Heart left ventricle (tissue), 16 donors: Measurements from ENCODE around the gene SLCO3A1. TPM values are rescaled to one million over a fixed set of nuclear protein-coding genes. Genes with fewer than 3 reads are reported as not detected.
A peak's percentile ranks its signal among the peaks of the same experiment; 100 is the strongest.

ENCODE experiments used
- ATAC-seq, 4 donors: fragments of 200-7000 bp; cut with Tn5 transposase; one replicate each; pipeline ENCODE4 v1.9.1; 2020 to 2022; ENCODE audit warnings: moderate library complexity in 4 of 4, mild to moderate bottlenecking in 3 of 4, moderate number of reproducible peaks in 1 of 4
- DNase-seq, 5 donors: peaks; one replicate each; pipeline ENCODE4 v3.0.0-alpha.2; 2020
- H3K27ac ChIP-seq, 12 donors: fragments of 200-600 bp; sonication (generic) in 4 of 12; one replicate each; pipeline versions ENCODE4 v1.5.0 to v1.8.0; 2016 to 2022; ENCODE audit warnings: mild to moderate bottlenecking in 2 of 12
- H3K27me3 ChIP-seq, 9 donors: fragments of 200-600 bp; sonication (generic) in 2 of 9; one replicate each; pipeline versions ENCODE4 v1.5.1 to v1.8.0; 2016 to 2022; ENCODE audit warnings: mild to moderate bottlenecking in 3 of 9
- H3K36me3 ChIP-seq, 9 donors: fragments of 200-600 bp; sonication (generic) in 2 of 9; one replicate each; pipeline versions ENCODE4 v1.5.0 to v1.8.0; 2018 to 2022; ENCODE audit warnings: mild to moderate bottlenecking in 2 of 9
- H3K4me1 ChIP-seq, 12 donors: fragments of 200-600 bp; sonication (generic) in 4 of 12; one replicate each; pipeline versions ENCODE4 v1.5.0 to v1.8.0; 2016 to 2022; ENCODE audit warnings: mild to moderate bottlenecking in 3 of 12
- H3K4me3 ChIP-seq, 12 donors: fragments of 200-600 bp; sonication (generic) in 4 of 12; one replicate each; pipeline versions ENCODE4 v1.5.0 to v1.8.0; 2017 to 2022; ENCODE audit warnings: mild to moderate bottlenecking in 9 of 12, moderate library complexity in 4 of 12
- H3K9me3 ChIP-seq, 12 donors: fragments of 200-600 bp; sonication (generic) in 4 of 12; one replicate each; pipeline versions ENCODE4 v1.5.0 to v1.8.0; 2016 to 2022; ENCODE audit warnings: mild to moderate bottlenecking in 1 of 12
- CTCF ChIP-seq, 12 donors: fragments of 200-600 bp; sonication (generic) in 4 of 12; IDR thresholded peaks; one replicate each; pipeline versions ENCODE4 v1.5.0 to v1.8.0; 2018 to 2022; ENCODE audit warnings: antibody characterized with exemption in 12 of 12, mild to moderate bottlenecking in 5 of 12
- POLR2A ChIP-seq, 2 donors: fragments of 450-650 bp; IDR thresholded peaks; one replicate each; pipeline ENCODE4 v1.6.1; 2017; ENCODE audit warnings: antibody characterized with exemption in 2 of 2, mild to moderate bottlenecking in 2 of 2, moderate library complexity in 2 of 2
- WGBS, 4 donors: extraction: QIAGEN DNeasy Blood & Tissue Kit in 2 of 4; methylation state at CpG; one replicate each; pipeline versions ENCODE4 v1.1.5 to v1.1.7; 2013 to 2018; 5-methylcytosine and 5-hydroxymethylcytosine counted together
- intact Hi-C, 10 donors: fragments of 100-400 bp; cut with DNase I; formaldehyde crosslinking; loops; one replicate each; pipeline versions ENCODE4 v1.11.1 to v1.14.2; 2022
- polyA plus RNA-seq, 2 donors: library from polyadenylated mRNA; stranded (reverse); fragments of 200-250 nt; gene quantifications; one replicate each; pipeline ENCODE4 v1.2.3, GENCODE V29; 2013
- total RNA-seq, 9 donors: library from RNA; depleted of rRNA in 2 of 9; stranded (reverse); fragments of >200 nt in 2 of 9; fragmentation: NEBNext Ultra II Directional in 3 of 9; extraction: Animal tissue kit (Norgen Biotek cat#: 25700) in 3 of 9; gene quantifications; one replicate each; pipeline versions ENCODE4 v1.1.0 to v1.2.4, GENCODE V29; 2016 to 2023
- donor health status: ischemic (EF 13 %, LVEDD 7.1; RV severe dilation, severe dysfunction).
- donor health status: healthy with polysubstance abuse.
- donor health status: DM: no; HTN: yes; CAD: no.
- donor health status: DM: no; HTN: no; CAD: no.
- donor health status: ischemic (EF 25% LVEDD 6.9; RV normal size, moderate dysfunction).
- donor health status: ischemic (EF 25% LVEDD 5.7; RV mildly dilated, moderate dysfunction).
- donor health status: healthy.
- donor health status: DM: yes; HTN: yes; CAD: no.
- donor health status: ischemic (EF 35%, LVEDD 5.7; RV mildly dilated, moderate dysfunction).
- donor health status: nonischemic (EF 11% LVEDD 7.7; RV severe dilation, severe dysfunction).
- donor health status: DM: yes; HTN: yes; CAD: no.
- donor health status: PGD.
- donor health status: ischemic (EF 29% LVEDD 5.4; RV normal size, mild dysfunction).
- donor health status: nonischemic (EF 23%, LVEDD 6.1; RV moderate dilation, normal function).

The SLCO3A1 gene
- total and polyA plus RNA-seq, 11 donors = 26.3 to 64.2 (median 50.2) TPM

GRCh38 chr15:91876187-91876586, 22.7 kb downstream of the SLCO3A1 start:
- ATAC-seq = peak in 3 of 4 donors; percentile 25 to 44 (median 40)
- intact Hi-C loops = loop anchor here in 1 of 10 donors (5.0 kb wide), 1 partner anchor 41 kb away; no protein-coding TSS in a partner anchor
- TF ChIP-seq CTCF (IDR thresholded peaks at IDR 0.05) (no peak), POLR2A (IDR thresholded peaks at IDR 0.05) (no peak)
- Histone ChIP-seq H3K36me3 (peaks cover 0 to 7% (median 0%) of the 10 kb centered on the region in 9 donors), H3K4me3 (no peak overlapping the region), H3K9me3 (no peaks in the 10 kb centered on the region), H3K27ac (peak overlapping the region in 1 of 12 donors; percentile 17), H3K27me3 (no peaks in the 10 kb centered on the region), H3K4me1 (peaks cover 0 to 43% (median 17%) of the 10 kb centered on the region in 12 donors)
- no peak for DNase-seq
- 70 to 86% (median 80%) methylated on average over 5 of the region's 5 CpGs for WGBS, 4 donors

GRCh38 chr15:91878319-91878870, 24.9 kb downstream of the SLCO3A1 start:
- 75 to 84% (median 80%) methylated on average over 7 to 10 of the region's 10 CpGs for WGBS, 4 donors
- H3K9me3 ChIP-seq = no peaks in the 10 kb centered on the region
- no peak for TF ChIP-seq CTCF (IDR thresholded peaks at IDR 0.05)
- TF ChIP-seq POLR2A (IDR thresholded peaks at IDR 0.05) = no peak
- ATAC-seq (no peak), DNase-seq (no peak)
- H3K36me3 ChIP-seq = peaks cover 0 to 7% (median 0%) of the 10 kb centered on the region in 9 donors
- peaks cover 0 to 63% (median 29%) of the 10 kb centered on the region in 12 donors for H3K4me1 ChIP-seq
- no peak overlapping the region for H3K4me3 ChIP-seq
- intact Hi-C loops = loop anchor here in 1 of 10 donors (5.0 kb wide), 1 partner anchor 39 kb away; no protein-coding TSS in a partner anchor
- H3K27me3 ChIP-seq = no peaks in the 10 kb centered on the region
- no peak overlapping the region for H3K27ac ChIP-seq

GRCh38 chr15:91879158-91879557, 25.6 kb downstream of the SLCO3A1 start:
- no peak for DNase-seq
- intact Hi-C loops = loop anchor here in 1 of 10 donors (5.0 kb wide), 1 partner anchor 38 kb away; no protein-coding TSS in a partner anchor
- no peak for ATAC-seq
- H3K36me3 ChIP-seq = peaks cover 0 to 7% (median 0%) of the 10 kb centered on the region in 9 donors
- H3K4me3 ChIP-seq = no peak overlapping the region
- WGBS, 4 donors = 71 to 76% (median 74%) methylated on average over 2 of the region's 2 CpGs
- H3K9me3 ChIP-seq = no peaks in the 10 kb centered on the region
- H3K4me1 ChIP-seq = peaks cover 0 to 68% (median 29%) of the 10 kb centered on the region in 12 donors
- TF ChIP-seq CTCF (IDR thresholded peaks at IDR 0.05) = no peak
- no peak for TF ChIP-seq POLR2A (IDR thresholded peaks at IDR 0.05)
- no peak overlapping the region for H3K27ac ChIP-seq
- H3K27me3 ChIP-seq = no peaks in the 10 kb centered on the region

- no peak for ATAC-seq
- H3K36me3 ChIP-seq = peaks cover 0 to 7% (median 0%) of the 10 kb centered on the region in 9 donors
- DNase-seq = no peak
- no peak overlapping the region for H3K4me3 ChIP-seq
- H3K27me3 ChIP-seq = no peaks in the 10 kb centered on the region
- intact Hi-C loops = no loop called here
- WGBS, 4 donors = 86 to 91% (median 89%) methylated on average over 3 of the region's 3 CpGs
- peaks cover 0 to 67% (median 28%) of the 10 kb centered on the region in 12 donors for H3K4me1 ChIP-seq
- TF ChIP-seq POLR2A (IDR thresholded peaks at IDR 0.05) (no peak), CTCF (IDR thresholded peaks at IDR 0.05) (no peak)
- no peaks in the 10 kb centered on the region for H3K9me3 ChIP-seq
- no peak overlapping the region for H3K27ac ChIP-seq
Observed at GRCh38 chr15:91880373-91880772, 26.9 kb downstream of the SLCO3A1 start.
